ENCODE data around the gene SERPINI1. TPM values are rescaled to one million over a fixed set of nuclear protein-coding genes. Genes with fewer than 3 reads are reported as not detected.

SERPINI1 gene
- total and polyA plus RNA-seq, 2 of the 8 experiments (the other 6 are each of a cell fraction or from before 2014, with no cell fraction given) = 5.3 to 9.9 TPM

GRCh38 chr3:167840247-167840646 is 104.7 kb downstream of the SERPINI1 start:
- peaks cover 0 to 1% (median 0%) of the 10 kb centered on the region in 4 experiments; a peak in 1 of 7 replicates for H3K27me3 ChIP-seq (replicated peaks in 1 of 4; ENCODE audit: control insufficient read depth in 3 of 4, extremely low read depth in 1 of 4, insufficient read depth in 3 of 4, low read length in 3 of 4)
- H2BK15ac ChIP-seq (ENCODE audit: low read length) = no peak overlapping the region
- H3K4me2 ChIP-seq (ENCODE audit: insufficient read depth in 1 of 2, low read depth in 2 of 2, low read length in 2 of 2) = no peak overlapping the region
- ChIA-PET POLR2A (ENCODE audit: partially characterized antibody) (no interaction called here), CTCF (ENCODE audit: partially characterized antibody) (interaction anchor here (0.7 to 1.0 kb wide), 2 partner anchors 13 to 374 kb away, joined by 3 read pairs; no protein-coding TSS in a partner anchor)
- H4K91ac ChIP-seq (replicated peaks; ENCODE audit: insufficient read length, low read length) = no peak overlapping the region
- H2AK5ac ChIP-seq (ENCODE audit: low read depth, low read length) = no peak overlapping the region
- H3K18ac ChIP-seq (ENCODE audit: extremely low read depth, low read length) = no peak overlapping the region
- no peak overlapping the region for H2BK5ac ChIP-seq (ENCODE audit: low read depth, low read length)
- no peak overlapping the region for H2BK12ac ChIP-seq (ENCODE audit: low read depth, low read length)
- no peak overlapping the region for H3K27ac ChIP-seq (ENCODE audit: low read depth, low read length)
- H3K14ac ChIP-seq (ENCODE audit: insufficient read length) = no peak overlapping the region
- no peak overlapping the region for H3K56ac ChIP-seq (replicated peaks; ENCODE audit: insufficient read length, low read depth, low read length)
- no peak overlapping the region for H4K8ac ChIP-seq (ENCODE audit: extremely low read depth, insufficient read depth, low read length)
- no peak overlapping the region for H4K5ac ChIP-seq (ENCODE audit: insufficient read length, low read depth, low read length)
- no peak overlapping the region for H3K23ac ChIP-seq (ENCODE audit: insufficient read length)
- no peaks in the 10 kb centered on the region for H3K9me3 ChIP-seq (ENCODE audit: insufficient read depth in 2 of 2, low read depth in 1 of 2, low read length in 1 of 2)
- H3K9ac ChIP-seq (replicated peaks in 1 of 4; ENCODE audit: extremely low read depth in 1 of 4, low read depth in 3 of 4, low read length in 3 of 4) = no peak overlapping the region
- no peaks in the 10 kb centered on the region for H3K79me1 ChIP-seq (ENCODE audit: low read depth, low read length)
- H3K4me1 ChIP-seq (replicated peaks in 1 of 4; ENCODE audit: control insufficient read depth in 3 of 4, insufficient read depth in 4 of 4, low read length in 3 of 4) = no peaks in the 10 kb centered on the region
- H3K4ac ChIP-seq (replicated peaks; ENCODE audit: insufficient read length, low read depth, low read length) = no peak overlapping the region
- DNase-seq (ENCODE audit: low read depth in 1 of 2, low spot score in 2 of 2) (no peak), FAIRE-seq (no peak)
- no peak overlapping the region for H2AFZ ChIP-seq (ENCODE audit: low read length)
- no peaks in the 10 kb centered on the region for H3K36me3 ChIP-seq (ENCODE audit: control insufficient read depth in 2 of 4, insufficient read depth in 4 of 4, low read length in 3 of 4)
- no peaks in the 10 kb centered on the region for H4K20me1 ChIP-seq (replicated peaks in 1 of 2; ENCODE audit: control insufficient read depth in 1 of 2, insufficient read depth in 2 of 2, low read length in 2 of 2)
- H3K23me2 ChIP-seq (ENCODE audit: low read depth, low read length) = no peaks in the 10 kb centered on the region
- H3K79me2 ChIP-seq (ENCODE audit: control insufficient read depth in 1 of 2, insufficient read depth in 2 of 2, low read length in 2 of 2) = no peaks in the 10 kb centered on the region
- no peak overlapping the region for H2BK20ac ChIP-seq (ENCODE audit: low read length)
- 63% methylated on average over 3 of the region's 3 CpGs; no CpG with 5 or more reads in 1 of the 2 experiments for WGBS, 2 experiments (ENCODE audit: extremely low coverage in 1 of 2, insufficient coverage in 1 of 2, insufficient read length in 1 of 2, insufficient replicate concordance in 2 of 2, low coverage in 1 of 2, low lambda C conversion rate in 2 of 2, missing lambda C conversion rate in 1 of 2)
- no peak overlapping the region for H2BK120ac ChIP-seq (replicated peaks; ENCODE audit: low read depth, low read length)
- H3K4me3 ChIP-seq (ENCODE audit: extremely low read depth in 1 of 4, insufficient read depth in 2 of 4, low read depth in 3 of 4, low read length in 4 of 4) = no peak overlapping the region
- TF ChIP-seq SIN3A (conservative IDR thresholded peaks at IDR 0.05 in 1 of 2, IDR thresholded peaks at IDR 0.05 in 1 of 2; ENCODE audit: low read depth in 1 of 2, low read length in 2 of 2) = no peak
- no peak for TF ChIP-seq SP2 (IDR thresholded peaks at IDR 0.05; ENCODE audit: low read length)
- TF ChIP-seq ATF3 (IDR thresholded peaks at IDR 0.05; ENCODE audit: insufficient read depth, low read depth, low read length) = no peak
- TF ChIP-seq ATF2 (IDR thresholded peaks at IDR 0.05; ENCODE audit: low read length) = no peak
- TF ChIP-seq BRCA1 (IDR thresholded peaks at IDR 0.05; ENCODE audit: low read depth, low read length) = no peak
- no peak for TF ChIP-seq EZH2 (IDR thresholded peaks at IDR 0.05; ENCODE audit: low read depth, low read length, severe bottlenecking)
- TF ChIP-seq TBP (IDR thresholded peaks at IDR 0.05; ENCODE audit: low read depth, low read length) = no peak
- no peak for TF ChIP-seq JUND (IDR thresholded peaks at IDR 0.05; ENCODE audit: low read length)
- no peak for TF ChIP-seq MAFK (IDR thresholded peaks at IDR 0.05; ENCODE audit: low read depth, low read length)
- TF ChIP-seq POLR2AphosphoS5 (IDR thresholded peaks at IDR 0.05; ENCODE audit: low read depth, low read length) = no peak
- no peak for TF ChIP-seq KDM4A (IDR thresholded peaks at IDR 0.05; ENCODE audit: low read depth, low read length, severe bottlenecking)
- TF ChIP-seq KDM5A (IDR thresholded peaks at IDR 0.05; ENCODE audit: low read length) = no peak
- no peak for TF ChIP-seq ASH2L (IDR thresholded peaks at IDR 0.05; ENCODE audit: low read length)

Measured in H1 (cell line).